Spinal cord (tissue), 10 donors: ENCODE measurements around the gene CFAP54. TPM values are rescaled to one million over a fixed set of nuclear protein-coding genes. Genes with fewer than 3 reads are reported as not detected.

Experiments
- DNase-seq, 6 donors: peaks; one replicate each; pipeline versions ENCODE4 v3.0.0 to v3.0.0-alpha.2; 2013 to 2015; ENCODE audit warnings: low spot score in 6 of 6, low read depth in 4 of 6
- H3K27ac ChIP-seq: one replicate; pipeline ENCODE4 v1.5.1; 2013; ENCODE audit warnings: low read depth, low read length, control low read depth
- H3K27me3 ChIP-seq: one replicate; pipeline ENCODE4 v1.6.1; 2013; ENCODE audit warnings: low read length; ENCODE audit not compliant: control insufficient read depth, insufficient read depth
- H3K36me3 ChIP-seq: one replicate; pipeline ENCODE4 v1.6.1; 2013; ENCODE audit warnings: low read length; ENCODE audit not compliant: control insufficient read depth, insufficient read depth
- H3K4me1 ChIP-seq: one replicate; pipeline ENCODE4 v1.6.1; 2013; ENCODE audit warnings: low read length; ENCODE audit not compliant: control insufficient read depth, insufficient read depth
- H3K4me3 ChIP-seq: one replicate; pipeline ENCODE4 v1.5.1; 2013; ENCODE audit warnings: low read depth, low read length, control low read depth
- H3K9me3 ChIP-seq: one replicate; pipeline ENCODE4 v1.6.1; 2013; ENCODE audit warnings: low read length; ENCODE audit not compliant: control insufficient read depth, insufficient read depth
- WGBS: methylation state at CpG from one replicate; pipeline ENCODE4 v1.1.5; 2013; ENCODE audit warnings: missing lambda C conversion rate; ENCODE audit not compliant: insufficient coverage; 5-methylcytosine and 5-hydroxymethylcytosine counted together
- polyA plus RNA-seq, 2 donors: library from polyadenylated mRNA; unstranded; fragments of 120-200 nt; gene quantifications; one replicate each; pipeline ENCODE4 v1.2.1, GENCODE V29; 2013; ENCODE audit not compliant: insufficient read length in 2 of 2
- total RNA-seq, 2 donors: library from RNA; depleted of rRNA in 1 of 2; stranded (reverse); fragments of 120-200 nt in 1 of 2; fragments of >200 nt in 1 of 2; gene quantifications; one replicate each; pipeline versions ENCODE4 v1.2.3 to v1.2.4, GENCODE V29; 2013 to 2014
- donor health status: healthy.

Gene CFAP54
- total and polyA plus RNA-seq, 4 donors = 3.3 to 21.3 (median 11.1) TPM

- H3K27me3 ChIP-seq = no peaks in the 10 kb centered on the region
- no CpG with 5 or more reads among the region's 2 CpGs for WGBS
- no peak overlapping the region for H3K27ac ChIP-seq
- H3K4me1 ChIP-seq = no peaks in the 10 kb centered on the region
- DNase-seq = no peak
- H3K9me3 ChIP-seq = no peaks in the 10 kb centered on the region
- H3K36me3 ChIP-seq = no peaks in the 10 kb centered on the region
- no peak overlapping the region for H3K4me3 ChIP-seq
These were observed 6.6 kb downstream of the CFAP54 start for GRCh38 chr12:96495841-96496545.

DNA sequence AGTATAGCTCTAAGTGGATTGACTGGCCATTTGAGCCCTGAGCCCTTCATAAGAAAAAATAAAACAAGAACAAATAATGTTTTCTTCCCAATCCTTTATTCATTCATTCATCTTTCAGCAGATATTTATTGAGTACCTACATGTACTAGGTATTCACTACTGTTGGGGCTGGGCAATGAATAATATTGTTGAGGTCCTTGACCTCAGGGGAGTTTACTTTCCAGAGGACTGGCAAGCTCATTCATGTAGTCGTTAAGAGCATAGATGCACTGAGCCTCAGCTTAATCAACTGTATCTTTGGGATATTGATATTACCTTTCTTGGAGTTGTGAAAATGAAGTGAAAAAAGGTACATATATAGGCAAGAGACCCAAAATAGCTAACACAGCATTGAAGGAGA, 7.6 kb downstream of the CFAP54 start:
- H3K27ac ChIP-seq = no peak overlapping the region
- H3K4me3 ChIP-seq = no peak overlapping the region
- no peak for DNase-seq
- H3K4me1 ChIP-seq = no peaks in the 10 kb centered on the region
- H3K27me3 ChIP-seq = no peaks in the 10 kb centered on the region
- no peaks in the 10 kb centered on the region for H3K9me3 ChIP-seq
- H3K36me3 ChIP-seq = no peaks in the 10 kb centered on the region
- 100% methylated on average over 1 of the region's 1 CpG for WGBS

GRCh38 chr12:96497855-96498254, 8.5 kb downstream of the CFAP54 start:
- Histone ChIP-seq H3K27me3 (no peaks in the 10 kb centered on the region), H3K4me3 (no peak overlapping the region), H3K9me3 (no peaks in the 10 kb centered on the region), H3K36me3 (no peaks in the 10 kb centered on the region), H3K4me1 (no peaks in the 10 kb centered on the region), H3K27ac (no peak overlapping the region)
- 100% methylated on average over 2 of the region's 2 CpGs for WGBS
- no peak for DNase-seq

- H3K36me3 ChIP-seq = no peaks in the 10 kb centered on the region
- peak in 1 of 6 donors; percentile 39 for DNase-seq
- H3K4me1 ChIP-seq = no peaks in the 10 kb centered on the region
- H3K9me3 ChIP-seq = no peaks in the 10 kb centered on the region
- no peak overlapping the region for H3K4me3 ChIP-seq
- no CpG with 5 or more reads among the region's 3 CpGs for WGBS
- no peak overlapping the region for H3K27ac ChIP-seq
- no peaks in the 10 kb centered on the region for H3K27me3 ChIP-seq
These were observed 11.3 kb downstream of the CFAP54 start for GRCh38 chr12:96500693-96501092.

DNA sequence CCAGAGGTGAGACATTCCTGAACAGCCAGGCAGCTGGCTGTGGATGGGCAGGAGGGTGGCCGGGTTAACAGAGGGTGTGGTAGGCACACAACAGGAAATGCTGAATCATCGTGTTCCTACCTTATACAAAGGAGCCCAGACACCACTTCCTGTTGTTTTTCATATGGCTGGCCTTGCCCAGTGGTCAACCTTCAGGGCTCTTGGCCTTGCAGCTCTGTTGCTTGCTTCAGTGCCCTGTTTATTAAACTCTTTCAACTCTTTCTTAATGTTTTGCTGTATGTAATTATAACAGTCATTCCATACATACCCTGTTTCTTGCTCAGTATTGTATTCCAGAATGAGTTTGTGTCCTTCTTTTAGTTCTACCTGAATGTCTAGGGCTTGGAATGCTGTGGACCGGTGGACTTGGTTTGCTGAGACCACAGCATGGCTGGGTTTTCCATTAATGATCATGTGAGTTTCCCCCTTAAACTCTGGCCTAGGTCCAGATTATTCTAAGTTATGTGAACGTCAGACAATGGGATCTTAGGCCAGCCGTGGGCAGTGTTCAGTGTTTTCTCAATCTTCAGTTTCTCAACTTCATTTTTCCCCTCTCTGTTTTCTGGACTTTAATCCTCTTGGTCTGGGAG, 11.9 kb downstream of the CFAP54 start:
- Histone ChIP-seq H3K27ac (no peak overlapping the region), H3K27me3 (no peaks in the 10 kb centered on the region), H3K36me3 (no peaks in the 10 kb centered on the region), H3K9me3 (no peaks in the 10 kb centered on the region), H3K4me1 (no peaks in the 10 kb centered on the region), H3K4me3 (no peak overlapping the region)
- no peak for DNase-seq
- WGBS = 0% methylated on average over 1 of the region's 5 CpGs

- Histone ChIP-seq H3K27ac (no peak overlapping the region), H3K4me1 (no peaks in the 10 kb centered on the region), H3K36me3 (no peaks in the 10 kb centered on the region), H3K27me3 (no peaks in the 10 kb centered on the region), H3K9me3 (no peaks in the 10 kb centered on the region), H3K4me3 (no peak overlapping the region)
- DNase-seq = no peak
These were observed 12.5 kb downstream of the CFAP54 start for GRCh38 chr12:96501908-96502307.

DNA sequence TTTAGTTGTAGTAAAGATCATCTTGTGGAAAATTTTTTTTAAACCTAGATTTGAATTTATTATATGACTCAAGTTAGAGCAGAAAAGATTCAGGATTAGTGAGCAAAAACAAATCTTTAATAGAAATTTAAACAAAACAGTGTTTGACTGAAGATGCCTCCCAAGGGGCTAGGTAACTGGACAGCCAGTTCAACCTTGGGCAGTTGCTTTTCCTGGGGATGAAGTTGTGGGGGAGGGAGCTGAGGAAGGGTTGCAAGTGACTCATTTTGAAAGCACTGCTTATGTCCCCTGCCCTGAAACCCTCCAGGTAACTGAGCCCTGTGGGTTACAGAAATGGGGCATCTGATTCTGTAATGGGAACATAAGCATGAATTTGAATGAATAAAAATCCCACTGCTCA, 13.1 kb downstream of the CFAP54 start:
- no peaks in the 10 kb centered on the region for H3K4me1 ChIP-seq
- no peaks in the 10 kb centered on the region for H3K9me3 ChIP-seq
- no peaks in the 10 kb centered on the region for H3K36me3 ChIP-seq
- no peak overlapping the region for H3K4me3 ChIP-seq
- H3K27ac ChIP-seq = no peak overlapping the region
- H3K27me3 ChIP-seq = no peaks in the 10 kb centered on the region
- no peak for DNase-seq

GRCh38 chr12:96502949-96503532, 13.7 kb downstream of the CFAP54 start:
- Histone ChIP-seq H3K4me1 (no peaks in the 10 kb centered on the region), H3K27me3 (no peaks in the 10 kb centered on the region), H3K36me3 (no peaks in the 10 kb centered on the region), H3K27ac (no peak overlapping the region), H3K9me3 (no peaks in the 10 kb centered on the region), H3K4me3 (no peak overlapping the region)
- no peak for DNase-seq
- 88% methylated on average over 1 of the region's 6 CpGs for WGBS

DNA sequence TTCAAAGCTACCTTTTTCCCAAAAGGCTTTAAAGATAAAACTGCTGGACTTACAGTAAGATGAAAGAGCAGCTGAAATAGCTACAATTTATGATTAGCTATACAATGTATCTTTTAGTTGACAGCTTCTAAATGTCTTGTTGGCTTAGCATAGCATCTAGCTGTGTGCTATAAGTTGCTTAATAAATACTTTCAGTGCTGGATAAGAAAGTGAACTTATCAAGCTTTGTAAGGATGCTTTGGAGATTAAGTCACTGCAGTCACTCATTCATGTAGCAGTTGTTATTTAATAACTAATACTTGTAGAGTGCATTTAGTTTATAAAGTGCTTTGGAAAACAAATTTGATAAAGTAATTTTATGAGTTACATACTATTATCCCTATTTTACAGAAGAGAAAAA, 14.6 kb downstream of the CFAP54 start:
- no peaks in the 10 kb centered on the region for H3K4me1 ChIP-seq
- H3K27ac ChIP-seq = no peak overlapping the region
- no peak for DNase-seq
- no peaks in the 10 kb centered on the region for H3K36me3 ChIP-seq
- H3K4me3 ChIP-seq = no peak overlapping the region
- no peaks in the 10 kb centered on the region for H3K9me3 ChIP-seq
- H3K27me3 ChIP-seq = no peaks in the 10 kb centered on the region

GRCh38 chr12:96506776-96507175, 17.4 kb downstream of the CFAP54 start:
- no peaks in the 10 kb centered on the region for H3K4me1 ChIP-seq
- WGBS = no CpG with 5 or more reads among the region's 1 CpG
- H3K27me3 ChIP-seq = no peaks in the 10 kb centered on the region
- H3K36me3 ChIP-seq = no peaks in the 10 kb centered on the region
- H3K9me3 ChIP-seq = no peaks in the 10 kb centered on the region
- H3K27ac ChIP-seq = no peak overlapping the region
- DNase-seq = no peak
- no peak overlapping the region for H3K4me3 ChIP-seq
